ENCODE measurements around the gene ENO2. TPM values are rescaled to one million over a fixed set of nuclear protein-coding genes. Genes with fewer than 3 reads are reported as not detected.

The ENO2 gene
- total RNA-seq, 1 donor from 2014 or later = 5.3 TPM

GRCh38 chr12:6958609-6959057 is 44.3 kb downstream of the ENO2 start:
- Mint-ChIP-seq H3K27me3 (ENCODE audit: unreplicated experiment) (peaks cover 16% of the 10 kb centered on the region), H3K36me3 (ENCODE audit: low read depth, unreplicated experiment) (peaks cover 5% of the 10 kb centered on the region), H3K27ac (ENCODE audit: unreplicated experiment) (no peak overlapping the region), H3K4me3 (ENCODE audit: unreplicated experiment) (peak overlapping the region; percentile 37), H3K9me3 (ENCODE audit: unreplicated experiment) (no peaks in the 10 kb centered on the region), H3K4me1 (ENCODE audit: unreplicated experiment) (peaks cover 34% of the 10 kb centered on the region)
- no peak for TF ChIP-seq CTCF (IDR thresholded peaks at IDR 0.05; ENCODE audit: unreplicated experiment)
- DNase-seq (ENCODE audit: low spot score) = no peak

GRCh38 chr12:6959058-6959804 is 44.9 kb downstream of the ENO2 start:
- H3K4me3 Mint-ChIP-seq (ENCODE audit: unreplicated experiment) = peak overlapping the region; percentile 31
- no peak overlapping the region for H3K27ac Mint-ChIP-seq (ENCODE audit: unreplicated experiment)
- H3K36me3 Mint-ChIP-seq (ENCODE audit: low read depth, unreplicated experiment) = peaks cover 5% of the 10 kb centered on the region
- TF ChIP-seq CTCF (IDR thresholded peaks at IDR 0.05; ENCODE audit: unreplicated experiment) = no peak
- peaks cover 29% of the 10 kb centered on the region for H3K4me1 Mint-ChIP-seq (ENCODE audit: unreplicated experiment)
- DNase-seq (ENCODE audit: low spot score) = no peak
- H3K9me3 Mint-ChIP-seq (ENCODE audit: unreplicated experiment) = no peaks in the 10 kb centered on the region
- peaks cover 14% of the 10 kb centered on the region for H3K27me3 Mint-ChIP-seq (ENCODE audit: unreplicated experiment)

- Mint-ChIP-seq H3K4me3 (ENCODE audit: unreplicated experiment) (no peak overlapping the region), H3K27ac (ENCODE audit: unreplicated experiment) (no peak overlapping the region), H3K4me1 (ENCODE audit: unreplicated experiment) (peaks cover 30% of the 10 kb centered on the region), H3K36me3 (ENCODE audit: low read depth, unreplicated experiment) (peaks cover 6% of the 10 kb centered on the region), H3K27me3 (ENCODE audit: unreplicated experiment) (peaks cover 9% of the 10 kb centered on the region), H3K9me3 (ENCODE audit: unreplicated experiment) (no peaks in the 10 kb centered on the region)
- TF ChIP-seq CTCF (IDR thresholded peaks at IDR 0.05; ENCODE audit: unreplicated experiment) = no peak
- DNase-seq (ENCODE audit: low spot score) = no peak
These were observed 45.6 kb downstream of the ENO2 start for GRCh38 chr12:6959805-6960592.

- peaks cover 37% of the 10 kb centered on the region for H3K4me1 Mint-ChIP-seq (ENCODE audit: unreplicated experiment)
These were observed 46.4 kb downstream of the ENO2 start for GRCh38 chr12:6960593-6961277.

More at GRCh38 chr12:6960593-6961277, 46.4 kb downstream of the ENO2 start:
- no peak for DNase-seq (ENCODE audit: low spot score)
- Mint-ChIP-seq H3K27me3 (ENCODE audit: unreplicated experiment) (peaks cover 9% of the 10 kb centered on the region), H3K36me3 (ENCODE audit: low read depth, unreplicated experiment) (peaks cover 13% of the 10 kb centered on the region), H3K9me3 (ENCODE audit: unreplicated experiment) (no peaks in the 10 kb centered on the region), H3K27ac (ENCODE audit: unreplicated experiment) (no peak overlapping the region), H3K4me3 (ENCODE audit: unreplicated experiment) (no peak overlapping the region)
- TF ChIP-seq CTCF (IDR thresholded peaks at IDR 0.05; ENCODE audit: unreplicated experiment) = no peak

Measured in endothelial cell (in vitro differentiated cells).